Stimulated activated CD4-positive, alpha-beta T cell treated with anti-CD3 and anti-CD28 coated beads, Interleukin-12 subunit alpha, Interleukin-12 subunit beta, amount 100 ng/mL, for 4 hours (primary cell): ENCODE results near the gene TNFAIP2.

ENCODE experiments used
- DNase-seq: peaks from one replicate; pipeline ENCODE4 v3.0.0-alpha.2; 2020

Gene TNFAIP2

GRCh38 chr14:103122947-103123633, at the start of gene TNFAIP2:
Gene TNFAIP2, plus strand, starts transcription at chr14:103123461. Its CDS starts 2,997 bp downstream, at chr14:103126458.
- no peak for DNase-seq

GRCh38 chr14:103073876-103074728, 49.2 kb upstream of the TNFAIP2 start:
- DNase-seq: no peak

- no peak for DNase-seq
These were observed 48.4 kb upstream of the TNFAIP2 start for GRCh38 chr14:103074729-103075367.

DNA sequence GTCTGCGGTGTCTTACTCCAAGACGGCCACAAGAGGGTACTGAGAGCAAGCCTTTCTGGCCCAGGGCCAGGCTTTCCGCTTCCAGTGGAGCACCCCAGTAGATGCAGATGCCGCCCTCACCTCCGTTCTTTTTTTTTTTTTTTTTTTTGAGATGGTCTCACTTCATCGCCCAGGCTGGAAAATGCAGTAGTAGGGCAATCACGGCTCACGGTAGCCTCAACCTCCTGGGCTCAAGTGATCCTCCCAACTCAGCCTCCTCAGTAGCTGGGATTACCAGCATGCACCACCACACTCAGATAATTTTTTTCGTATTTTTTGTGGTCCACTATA, 44.9 kb upstream of the TNFAIP2 start:
- DNase-seq: peak; percentile 64

- no peak for DNase-seq
These were observed 44.2 kb upstream of the TNFAIP2 start for GRCh38 chr14:103078860-103079587.

GRCh38 chr14:103081951-103082350, 41.3 kb upstream of the TNFAIP2 start:
- DNase-seq: no peak

- DNase-seq: no peak
These were observed 39.0 kb upstream of the TNFAIP2 start, which contains the start of gene LBHD2 for GRCh38 chr14:103084021-103084919. Gene LBHD2, plus strand, starts transcription at chr14:103084210. Its CDS starts 1,803 bp downstream, at chr14:103086013.

DNA sequence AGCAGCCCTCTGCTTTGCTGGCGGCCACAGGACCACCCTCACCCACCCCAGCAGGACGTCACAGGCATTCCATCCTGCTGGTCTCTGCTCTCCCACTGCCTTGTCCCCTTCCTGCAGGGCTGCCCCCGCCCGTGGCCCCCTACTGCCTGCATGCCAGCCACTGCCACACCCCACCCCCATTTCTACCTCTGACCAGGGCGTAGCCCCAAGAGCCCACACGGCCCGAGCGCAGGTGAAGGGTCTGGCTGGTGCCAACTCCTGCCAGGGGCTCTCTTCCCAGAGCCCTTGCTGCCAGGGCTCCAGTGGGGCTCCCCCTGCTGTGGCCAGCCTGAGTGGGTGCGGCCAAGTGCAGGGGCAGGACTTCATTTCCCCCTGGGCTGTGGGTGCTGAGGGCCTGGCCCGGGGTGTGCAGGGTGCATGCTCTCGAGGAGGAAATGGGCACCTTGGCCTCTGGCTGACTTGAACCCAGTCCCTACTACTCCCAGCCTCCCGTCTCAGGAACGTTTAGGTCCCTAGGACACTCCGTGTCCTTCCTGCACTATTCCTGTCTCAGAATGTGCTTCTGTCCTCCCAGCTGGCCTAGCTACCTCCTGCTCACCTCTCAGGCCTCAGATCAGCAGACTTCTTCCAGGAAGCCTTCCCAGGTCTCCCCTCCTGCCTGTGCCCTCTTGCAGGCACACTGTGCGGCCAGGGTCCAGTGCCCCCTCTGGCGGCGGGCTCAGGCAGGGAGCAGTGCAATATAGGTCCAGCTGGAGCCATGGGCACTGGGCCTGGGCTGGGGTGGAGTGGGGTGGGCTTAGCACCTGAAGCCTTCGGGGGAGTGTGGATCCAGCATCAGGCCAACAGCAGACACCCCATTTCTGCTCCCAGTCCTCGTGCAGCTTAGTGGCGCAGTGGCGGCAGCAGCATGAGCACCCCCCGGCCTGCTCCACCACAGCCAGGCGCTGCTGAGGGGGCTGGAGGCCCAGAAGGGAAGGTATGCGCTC, 37.9 kb upstream of the TNFAIP2 start:
- no peak for DNase-seq

- no peak for DNase-seq
These were observed 36.4 kb upstream of the TNFAIP2 start for GRCh38 chr14:103086771-103087342.

- DNase-seq: no peak
These were observed 35.9 kb upstream of the TNFAIP2 start for GRCh38 chr14:103087343-103087835.

DNA sequence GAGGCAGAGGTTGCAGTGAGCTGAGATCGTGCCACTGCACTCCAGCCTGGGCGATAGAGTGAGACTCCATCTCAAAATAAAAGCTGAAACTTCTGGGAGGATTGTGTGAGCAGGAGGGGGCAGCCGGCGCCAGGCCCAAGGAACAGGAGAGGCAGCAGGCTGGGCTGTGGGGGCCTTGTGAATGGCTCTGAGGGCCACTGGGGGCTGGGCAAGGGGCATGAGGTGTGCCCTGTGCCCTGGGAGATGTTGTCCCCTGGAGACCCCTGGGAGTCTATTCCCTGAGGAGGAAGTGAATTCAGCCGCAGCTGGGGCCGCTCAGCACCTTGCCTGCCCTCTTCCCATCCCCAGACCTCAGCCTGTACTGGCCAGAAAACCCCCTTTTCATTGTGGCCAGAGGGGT, 34.3 kb upstream of the TNFAIP2 start:
- no peak for DNase-seq

GRCh38 chr14:103089386-103090335, 33.6 kb upstream of the TNFAIP2 start:
- DNase-seq: no peak

GRCh38 chr14:103090481-103091020, 32.7 kb upstream of the TNFAIP2 start:
- DNase-seq: no peak

DNA sequence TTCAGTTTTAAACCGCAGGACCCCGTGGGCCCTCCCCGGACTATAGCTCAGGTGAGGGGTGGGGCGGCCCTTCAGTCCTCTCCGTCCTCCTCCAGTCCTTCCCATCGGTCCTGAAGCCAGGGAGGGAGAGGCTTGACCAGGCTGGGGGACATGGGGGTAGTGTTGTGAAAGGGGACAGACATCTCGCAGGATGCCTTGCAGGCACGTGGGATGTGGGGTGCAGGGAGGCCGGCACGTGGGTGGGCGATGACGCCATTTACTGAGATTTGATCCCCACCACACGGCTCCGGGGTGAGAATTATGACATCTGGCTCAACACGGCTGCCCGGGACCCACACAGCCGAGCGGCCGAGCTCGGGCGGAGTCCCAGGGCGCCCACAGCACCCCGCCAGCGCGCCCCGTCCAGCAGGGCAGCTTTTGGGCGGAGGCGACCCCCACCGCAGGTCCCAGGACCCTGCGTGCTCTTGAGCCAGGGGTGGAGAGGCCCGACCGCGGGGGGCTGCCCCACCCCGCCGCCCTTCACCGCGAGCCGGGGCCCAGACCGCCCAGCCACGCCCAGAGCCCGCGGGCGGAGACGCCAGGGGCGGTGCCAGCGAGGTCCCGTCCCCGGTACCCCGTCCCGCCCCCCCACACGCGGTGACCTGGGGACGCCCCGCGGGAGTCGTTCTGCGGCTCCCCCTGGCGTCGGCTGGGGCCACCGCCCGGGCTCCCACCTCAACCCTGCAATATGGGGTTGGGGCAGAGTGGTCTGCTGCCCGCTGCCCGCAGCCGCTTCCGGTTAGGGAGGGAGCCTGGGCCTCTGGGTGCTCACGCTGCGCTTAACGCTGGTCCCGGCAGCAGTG, 32.0 kb upstream of the TNFAIP2 start:
- peak; percentile 80 for DNase-seq

DNA sequence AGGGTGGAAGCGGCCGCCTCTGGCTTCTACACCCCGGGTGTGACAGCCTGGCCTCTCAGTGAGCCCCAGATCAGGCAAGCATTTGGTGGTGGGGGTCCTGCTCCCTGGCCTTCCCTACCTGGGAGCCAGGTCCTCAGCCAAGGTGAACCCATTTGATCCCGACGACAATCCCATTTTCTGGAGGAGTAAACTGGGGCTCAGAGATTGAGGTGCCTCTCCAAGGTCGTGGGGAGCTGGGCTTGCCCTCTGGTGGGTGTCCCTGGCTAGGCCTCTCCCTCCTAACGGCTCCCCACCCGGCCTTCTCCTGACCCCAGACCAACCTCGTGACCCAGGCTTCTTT, 31.4 kb upstream of the TNFAIP2 start:
- no peak for DNase-seq

DNA sequence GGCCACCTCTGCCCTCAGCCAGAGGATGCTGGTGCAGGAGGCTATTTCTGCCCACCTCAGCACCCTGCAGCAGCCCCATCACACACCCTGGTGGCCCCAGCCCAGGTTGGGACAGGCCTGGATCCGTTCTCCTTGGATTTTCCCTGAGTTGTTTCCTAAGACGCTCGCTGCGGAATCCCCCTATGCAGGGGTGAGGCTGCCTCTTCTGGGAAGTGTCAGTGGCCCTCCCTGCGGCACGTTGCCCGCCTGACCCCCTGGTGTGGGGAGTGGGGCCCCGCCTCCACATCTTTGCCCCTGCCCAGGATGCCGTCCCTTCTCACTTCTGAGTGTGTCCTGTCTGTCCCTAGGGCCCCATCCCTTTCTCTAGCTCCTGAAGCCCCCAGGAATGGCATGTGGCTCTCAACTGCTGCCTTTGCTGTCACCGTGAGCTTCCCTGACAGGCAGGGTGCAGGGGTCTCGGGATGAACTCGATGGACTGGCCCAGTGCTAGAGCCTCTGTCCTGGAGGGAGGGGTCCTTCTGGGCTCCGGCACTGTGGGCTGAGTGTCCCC, 29.3 kb upstream of the TNFAIP2 start:
- DNase-seq: no peak
